MCF 10A (cell line): ENCODE measurements around the gene KRT86. TPM values are rescaled to one million over a fixed set of nuclear protein-coding genes. Genes with fewer than 3 reads are reported as not detected.

Source experiments
- BruUV-seq: library from RNA; stranded (reverse); fragments of 400-500 nt; replicated peaks from 2 replicates; lab custom pipeline; 2021; lab: Mats Ljungman, UMichigan
- CTCF ChIA-PET: fragments of 300-600 bp; sonication (Branson Sonifier 250); formaldehyde crosslinking; extraction: SDS; loops from one replicate; lab custom pipeline; 2021; ENCODE audit warnings: antibody characterized with exemption, inconsistent platforms; lab: Yijun Ruan, JAX
- POLR2A ChIA-PET: fragments of 300-600, 350-650 bp; sonication (Branson Sonifier 250); formaldehyde crosslinking; extraction: SDS; loops from one replicate; lab custom pipeline; 2020; ENCODE audit warnings: antibody characterized with exemption, inconsistent platforms; lab: Yijun Ruan, JAX
- DNase-seq: peaks from one replicate; pipeline ENCODE4 v3.0.0-alpha.2; 2018; ENCODE audit not compliant: unreplicated experiment
- H3K27ac Mint-ChIP-seq: one replicate; pipeline ENCODE4 v1.8.0; 2022; ENCODE audit warnings: mild to moderate bottlenecking, low read depth, mixed read lengths; ENCODE audit not compliant: unreplicated experiment
- H3K27me3 Mint-ChIP-seq: one replicate; pipeline ENCODE4 v1.8.0; 2022; ENCODE audit warnings: mixed read lengths; ENCODE audit not compliant: insufficient read depth, unreplicated experiment
- H3K36me3 Mint-ChIP-seq: one replicate; pipeline ENCODE4 v1.8.0; 2022; ENCODE audit warnings: mild to moderate bottlenecking, moderate library complexity, mixed read lengths; ENCODE audit not compliant: insufficient read depth, unreplicated experiment
- H3K4me1 Mint-ChIP-seq: one replicate; pipeline ENCODE4 v1.8.0; 2022; ENCODE audit warnings: mixed read lengths; ENCODE audit not compliant: insufficient read depth, unreplicated experiment
- H3K4me3 Mint-ChIP-seq: one replicate; pipeline ENCODE4 v1.8.0; 2022; ENCODE audit warnings: mild to moderate bottlenecking, moderate library complexity, mixed read lengths; ENCODE audit not compliant: unreplicated experiment
- H3K9me3 Mint-ChIP-seq: one replicate; pipeline ENCODE4 v1.8.0; 2022; ENCODE audit warnings: mixed read lengths; ENCODE audit not compliant: unreplicated experiment
- intact Hi-C: fragments of 100-400 bp; cut with micrococcal nuclease; formaldehyde crosslinking; loops from 2 replicates; pipeline ENCODE4 v1.14.1; 2022
- total RNA-seq: library from RNA; stranded (reverse); gene quantifications from 2 replicates; pipeline ENCODE4 v1.2.3, GENCODE V29; 2022
- TF ChIP-seq, protein P1 (sequence below): fragments of 200-600 bp; IDR thresholded peaks from one replicate; pipeline ENCODE4 v1.8.0; 2022; ENCODE audit warnings: antibody characterized with exemption, mild to moderate bottlenecking; ENCODE audit not compliant: unreplicated experiment

Gene KRT86
- total RNA-seq, 1 experiment from 2014 or later: 37.8 TPM

DNA sequence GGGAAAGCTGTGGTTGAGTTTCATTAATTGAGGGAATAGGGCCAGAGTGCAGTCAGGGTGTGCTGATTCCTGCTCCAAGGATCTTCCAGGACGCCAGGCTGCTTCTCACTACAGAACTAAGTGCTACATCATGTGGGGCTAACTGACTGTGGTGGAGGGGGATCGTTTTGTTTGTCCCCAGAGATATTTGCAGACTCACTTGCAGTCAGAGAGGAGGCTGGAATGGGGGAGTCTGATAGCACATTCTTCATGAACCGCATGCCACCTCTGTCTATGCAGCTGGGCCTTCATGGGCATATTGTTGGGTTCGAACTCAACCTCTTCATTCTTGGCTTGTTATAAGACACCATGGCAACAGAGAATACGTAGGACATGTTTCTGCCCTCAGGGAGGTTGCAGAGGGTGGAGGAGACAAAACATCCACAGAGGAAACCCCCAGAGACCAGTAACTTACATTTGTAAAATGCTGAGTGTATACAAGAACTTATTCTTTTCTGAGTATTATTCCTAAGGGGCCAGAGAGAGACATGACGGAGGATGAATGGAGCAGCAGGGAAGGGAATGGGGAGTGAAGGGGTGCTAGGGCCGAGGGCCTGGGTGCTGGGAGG, 28.4 kb upstream of the KRT86 start:
- Mint-ChIP-seq H3K4me1 (peaks cover 62% of the 10 kb centered on the region), H3K27me3 (no peaks in the 10 kb centered on the region), H3K4me3 (no peak overlapping the region), H3K9me3 (no peaks in the 10 kb centered on the region), H3K27ac (peak overlapping the region; percentile 99), H3K36me3 (peaks cover 100% of the 10 kb centered on the region)
- CTCF ChIA-PET: interaction anchor here (0.6 to 3.8 kb wide), 7 partner anchors 11 to 261 kb away, joined by 3 to 34 read pairs (median 3); no protein-coding TSS in a partner anchor
- BruUV-seq: no TSS peak
- POLR2A ChIA-PET: interaction anchor here (0.7 to 1.7 kb wide), 11 partner anchors 9 to 239 kb away, joined by 3 to 10 read pairs (median 3); no protein-coding TSS in a partner anchor
- peak; percentile 33 for DNase-seq
- TF ChIP-seq, protein P1, sequence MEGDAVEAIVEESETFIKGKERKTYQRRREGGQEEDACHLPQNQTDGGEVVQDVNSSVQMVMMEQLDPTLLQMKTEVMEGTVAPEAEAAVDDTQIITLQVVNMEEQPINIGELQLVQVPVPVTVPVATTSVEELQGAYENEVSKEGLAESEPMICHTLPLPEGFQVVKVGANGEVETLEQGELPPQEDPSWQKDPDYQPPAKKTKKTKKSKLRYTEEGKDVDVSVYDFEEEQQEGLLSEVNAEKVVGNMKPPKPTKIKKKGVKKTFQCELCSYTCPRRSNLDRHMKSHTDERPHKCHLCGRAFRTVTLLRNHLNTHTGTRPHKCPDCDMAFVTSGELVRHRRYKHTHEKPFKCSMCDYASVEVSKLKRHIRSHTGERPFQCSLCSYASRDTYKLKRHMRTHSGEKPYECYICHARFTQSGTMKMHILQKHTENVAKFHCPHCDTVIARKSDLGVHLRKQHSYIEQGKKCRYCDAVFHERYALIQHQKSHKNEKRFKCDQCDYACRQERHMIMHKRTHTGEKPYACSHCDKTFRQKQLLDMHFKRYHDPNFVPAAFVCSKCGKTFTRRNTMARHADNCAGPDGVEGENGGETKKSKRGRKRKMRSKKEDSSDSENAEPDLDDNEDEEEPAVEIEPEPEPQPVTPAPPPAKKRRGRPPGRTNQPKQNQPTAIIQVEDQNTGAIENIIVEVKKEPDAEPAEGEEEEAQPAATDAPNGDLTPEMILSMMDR: no peak
- intact Hi-C loops: loop anchor here (2.0 kb wide), 1 partner anchor 35 kb away; no protein-coding TSS in a partner anchor

GRCh38 chr12:52246720-52247621, 27.5 kb upstream of the KRT86 start:
- ChIA-PET POLR2A (interaction anchor here (0.9 to 1.7 kb wide), 7 partner anchors 8 to 80 kb away, joined by 3 to 10 read pairs (median 3); no protein-coding TSS in a partner anchor), CTCF (interaction anchor here (0.9 kb wide), 1 partner anchor 22 kb away, joined by 3 read pairs; no protein-coding TSS in a partner anchor)
- H3K9me3 Mint-ChIP-seq: no peaks in the 10 kb centered on the region
- H3K27me3 Mint-ChIP-seq: no peaks in the 10 kb centered on the region
- peaks cover 61% of the 10 kb centered on the region for H3K4me1 Mint-ChIP-seq
- H3K4me3 Mint-ChIP-seq: peak overlapping the region; percentile 9
- TF ChIP-seq, protein P1: no peak
- H3K27ac Mint-ChIP-seq: peak overlapping the region; percentile 99
- peak; percentile 24 for DNase-seq
- peaks cover 99% of the 10 kb centered on the region for H3K36me3 Mint-ChIP-seq
- no TSS peak for BruUV-seq
- intact Hi-C loops: no loop called here

- ChIA-PET CTCF (interaction anchor here (0.9 kb wide), 1 partner anchor 91 kb away, joined by 3 read pairs; no protein-coding TSS in a partner anchor), POLR2A (interaction anchor here (0.7 to 1.6 kb wide), 2 partner anchors 31 to 32 kb away, joined by 3 to 10 read pairs; no protein-coding TSS in a partner anchor)
- TF ChIP-seq, protein P1: no peak
- no peaks in the 10 kb centered on the region for H3K27me3 Mint-ChIP-seq
- peak overlapping the region; percentile 9 for H3K4me3 Mint-ChIP-seq
- H3K27ac Mint-ChIP-seq: peak overlapping the region; percentile 99
- intact Hi-C loops: no loop called here
- BruUV-seq: no TSS peak
- peaks cover 52% of the 10 kb centered on the region for H3K4me1 Mint-ChIP-seq
- H3K36me3 Mint-ChIP-seq: peaks cover 89% of the 10 kb centered on the region
- DNase-seq: peak; percentile 49
- H3K9me3 Mint-ChIP-seq: no peaks in the 10 kb centered on the region
These were observed 26.6 kb upstream of the KRT86 start for GRCh38 chr12:52247622-52248540.
